GM23338 (cell line): ENCODE data around the gene DUSP15. TPM values are rescaled to one million over a fixed set of nuclear protein-coding genes. Genes with fewer than 3 reads are reported as not detected.
A peak's percentile ranks its signal among the peaks of the same experiment; 100 is the strongest.

Experiments
- ATAC-seq: fragments of 200-7000 bp; cut with Tn5 transposase; 3 replicates; pipeline ENCODE4 v1.9.1; 2020
- DNase-seq: peaks from one replicate; pipeline ENCODE4 v3.0.0-alpha.2; 2015; ENCODE audit warnings: low spot score
- H2AFZ ChIP-seq: fragments of 200-600 bp; sonication (generic); 2 replicates; pipeline ENCODE4 v1.8.0; 2016; ENCODE audit warnings: antibody characterized with exemption, mild to moderate bottlenecking, moderate library complexity
- H3F3A ChIP-seq: fragments of 200-600 bp; sonication (generic); replicated peaks from 2 replicates; pipeline ENCODE4 v1.8.0; 2017; ENCODE audit warnings: antibody characterized with exemption, mixed run types, low read depth
- H3K27ac ChIP-seq: fragments of 200-600 bp; sonication (generic); 2 replicates; pipeline ENCODE4 v1.6.1; 2016; ENCODE audit warnings: low read depth
- H3K27me3 ChIP-seq: fragments of 200-600 bp; sonication (generic); 2 replicates; pipeline ENCODE4 v1.8.0; 2016; ENCODE audit warnings: mild to moderate bottlenecking, mixed run types, moderate library complexity; ENCODE audit not compliant: insufficient read depth
- H3K36me3 ChIP-seq: fragments of 200-600 bp; sonication (generic); 2 replicates; pipeline ENCODE4 v1.8.0; 2016; ENCODE audit warnings: mild to moderate bottlenecking; ENCODE audit not compliant: insufficient read depth
- H3K4me1 ChIP-seq: fragments of 200-600 bp; sonication (generic); 2 replicates; pipeline ENCODE4 v1.8.0; 2016; ENCODE audit warnings: mild to moderate bottlenecking, moderate library complexity; ENCODE audit not compliant: insufficient read depth
- H3K4me2 ChIP-seq: fragments of 200-600 bp; sonication (generic); 2 replicates; pipeline ENCODE4 v1.7.1; 2017; ENCODE audit warnings: mixed run types
- H3K4me3 ChIP-seq: fragments of 200-600 bp; sonication (generic); 2 replicates; pipeline ENCODE4 v1.6.1; 2016; ENCODE audit warnings: mixed run types
- H3K79me2 ChIP-seq: fragments of 200-600 bp; sonication (generic); replicated peaks from 2 replicates; pipeline ENCODE4 v1.8.0; 2017; ENCODE audit warnings: mild to moderate bottlenecking; ENCODE audit not compliant: insufficient read depth
- H3K9me2 ChIP-seq: fragments of 200-600 bp; sonication (generic); 2 replicates; pipeline ENCODE4 v1.8.0; 2017; ENCODE audit not compliant: insufficient read depth
- H4K20me1 ChIP-seq: fragments of 200-600 bp; sonication (generic); replicated peaks from 2 replicates; pipeline ENCODE4 v1.8.0; 2017; ENCODE audit warnings: mild to moderate bottlenecking; ENCODE audit not compliant: insufficient read depth
- H3K27ac Mint-ChIP-seq: 2 replicates; pipeline ENCODE4 v1.8.0; 2020; ENCODE audit warnings: inconsistent platforms, mild to moderate bottlenecking, moderate library complexity, mixed read lengths
- H3K27me3 Mint-ChIP-seq: 3 replicates; pipeline ENCODE4 v1.8.0; 2022; ENCODE audit warnings: low read depth, mild to moderate bottlenecking, moderate library complexity, mixed read lengths, inconsistent platforms; ENCODE audit not compliant: insufficient read depth, poor library complexity
- H3K36me3 Mint-ChIP-seq: 3 replicates; pipeline ENCODE4 v1.8.0; 2021; ENCODE audit warnings: low read depth, mild to moderate bottlenecking, inconsistent platforms, moderate library complexity, mixed read lengths
- H3K4me1 Mint-ChIP-seq: 3 replicates; pipeline ENCODE4 v1.8.0; 2020; ENCODE audit warnings: mild to moderate bottlenecking, inconsistent platforms, mixed read lengths
- H3K4me3 Mint-ChIP-seq: 3 replicates; pipeline ENCODE4 v1.8.0; 2021; ENCODE audit warnings: moderate library complexity, mild to moderate bottlenecking, inconsistent platforms, mixed read lengths
- H3K9me3 Mint-ChIP-seq: 3 replicates; pipeline ENCODE4 v1.8.0; 2020; ENCODE audit warnings: moderate library complexity, mild to moderate bottlenecking, inconsistent platforms, mixed read lengths
- CREB1 ChIP-seq: fragments of 250-450 bp; sonication (Bioruptor Pico); IDR thresholded peaks from 2 replicates; pipeline ENCODE4 v1.5.0; 2020; ENCODE audit warnings: low read depth, mild to moderate bottlenecking, moderate library complexity
- EZH2 ChIP-seq: fragments of 200-600 bp; sonication (generic); IDR thresholded peaks from one replicate; pipeline ENCODE4 v1.8.0; 2017; ENCODE audit warnings: antibody characterized with exemption, mild to moderate bottlenecking, low read depth; ENCODE audit not compliant: unreplicated experiment
- EZH2phosphoT487 ChIP-seq: fragments of 200-600 bp; sonication (generic); IDR thresholded peaks from one replicate; pipeline ENCODE4 v1.8.1; 2018; ENCODE audit warnings: antibody characterized with exemption; ENCODE audit not compliant: unreplicated experiment
- POLR2AphosphoS5 ChIP-seq: IDR thresholded peaks from 2 replicates; pipeline ENCODE4 v1.6.1; 2016; ENCODE audit warnings: antibody characterized with exemption, low read depth
- ZNF331 ChIP-seq: fragments of 250-450 bp; sonication (Bioruptor Pico); IDR thresholded peaks from 2 replicates; pipeline ENCODE4 v1.5.0; 2020; ENCODE audit warnings: low read depth, mild to moderate bottlenecking, moderate library complexity
- polyA plus RNA-seq: library from polyadenylated mRNA; unstranded; fragments of >200 nt; fragmentation: Nextera tagmentation; extraction: Ambion mirVana; gene quantifications from 2 replicates; pipeline ENCODE4 v1.2.1, GENCODE V29; 2016
- total RNA-seq: library from RNA; depleted of rRNA; stranded (reverse); fragments of >200 nt; shearing (Covaris generic); gene quantifications from 2 replicates; pipeline ENCODE4 v1.2.3, GENCODE V29; 2014
- TF ChIP-seq, protein P1 (sequence below): IDR thresholded peaks from 2 replicates; pipeline ENCODE4 v1.6.1; 2016; ENCODE audit warnings: antibody characterized with exemption

Gene DUSP15
- total and polyA plus RNA-seq, 2 experiments from 2014 or later = 0.61 to 2.8 TPM

DNA sequence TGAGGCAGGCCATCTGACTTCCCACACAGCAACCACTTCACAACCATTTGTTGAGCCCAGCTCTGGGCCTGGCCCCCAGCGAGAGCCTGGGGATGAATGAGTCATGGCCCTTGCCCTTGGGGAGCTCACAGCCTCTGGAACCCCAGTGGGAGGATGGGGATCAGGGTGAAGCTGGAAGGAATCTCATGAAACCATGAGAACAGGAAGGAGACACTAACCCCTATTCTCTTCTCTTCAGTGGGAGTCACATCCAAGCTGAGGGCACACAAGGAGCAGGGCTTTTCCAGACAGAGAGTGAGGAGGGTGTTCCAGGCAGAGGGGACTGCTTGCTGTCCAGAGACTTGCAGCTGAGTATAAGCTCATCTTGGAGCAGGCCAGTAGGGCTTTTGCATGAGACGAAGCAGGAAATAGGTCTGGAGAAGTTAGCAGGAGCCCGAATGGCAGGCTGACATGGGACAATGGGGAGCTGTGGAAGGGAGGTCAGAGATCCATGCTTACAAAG lies 32.4 kb downstream of the DUSP15 start:
- Histone ChIP-seq H3K4me3 (no peak overlapping the region), H4K20me1 (no peaks in the 10 kb centered on the region), H3K27me3 (no peaks in the 10 kb centered on the region), H3K27ac (no peak overlapping the region), H3K79me2 (no peaks in the 10 kb centered on the region), H3K4me2 (no peak overlapping the region), H2AFZ (0 out of 2 replicates have a peak overlapping the region, but pooled peaks have one; percentile 72), H3F3A (0 out of 2 replicates have a peak, but pooled peaks cover 4% of the 10 kb centered on the region), H3K4me1 (peaks cover 18% of the 10 kb centered on the region; the same call in 1 of the 2 replicates), H3K36me3 (no peaks in the 10 kb centered on the region), H3K9me2 (peaks cover 5% of the 10 kb centered on the region; the same call in 1 of the 2 replicates)
- Mint-ChIP-seq H3K4me3 (no peak overlapping the region; the same call in 2 of the 3 replicates), H3K36me3 (no peaks in the 10 kb centered on the region), H3K27me3 (peaks cover 16% of the 10 kb centered on the region), H3K27ac (no peak overlapping the region), H3K9me3 (peaks cover 19% of the 10 kb centered on the region; the same call in 2 of the 3 replicates), H3K4me1 (peaks cover 22% of the 10 kb centered on the region)
- ATAC-seq (no peak), DNase-seq (no peak)
- TF ChIP-seq CREB1 (CRISPR knock-in tag) = no peak
- no peak for TF ChIP-seq EZH2phosphoT487
- no peak for TF ChIP-seq ZNF331
- TF ChIP-seq POLR2AphosphoS5 = no peak

DNA sequence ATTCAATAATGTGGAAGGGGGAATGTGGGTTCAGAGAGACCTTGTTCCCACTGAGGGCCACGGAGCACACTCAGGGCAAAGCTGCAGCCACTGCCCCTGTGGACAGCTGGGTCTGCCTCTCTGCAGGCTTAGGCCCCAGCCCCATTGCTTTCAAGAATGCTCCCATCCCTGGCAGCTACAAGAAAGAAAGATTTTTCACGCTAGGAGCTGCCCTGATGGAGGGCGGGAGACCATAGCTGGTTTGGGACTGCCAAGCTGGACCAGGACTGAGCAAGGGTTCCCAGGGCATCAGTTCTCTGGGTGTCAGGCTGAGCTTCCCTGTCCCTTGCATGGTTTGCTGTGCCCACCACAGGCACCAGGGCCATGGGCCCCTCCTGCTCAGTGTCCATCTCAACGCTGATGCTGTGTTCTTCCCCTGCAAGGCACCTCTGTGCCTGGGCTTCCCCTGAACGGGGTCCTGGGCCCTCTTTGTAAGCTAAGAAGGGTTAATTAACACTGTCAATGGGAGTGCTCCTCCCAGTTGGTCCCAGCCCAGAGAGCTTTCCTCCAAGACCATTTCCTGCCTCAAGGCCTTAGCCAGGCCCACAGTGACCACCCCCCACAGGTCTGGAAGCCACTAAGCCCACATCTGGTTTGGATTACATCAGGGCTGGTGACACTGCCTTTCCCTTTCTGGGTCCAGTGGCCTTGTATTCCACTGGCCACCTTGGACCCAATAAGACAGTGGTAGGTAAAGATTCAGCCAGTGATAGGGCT lies 33.3 kb downstream of the DUSP15 start:
- Histone ChIP-seq H3K27ac (no peak overlapping the region), H3K79me2 (no peaks in the 10 kb centered on the region), H3K9me2 (peaks cover 5% of the 10 kb centered on the region; the same call in 1 of the 2 replicates), H2AFZ (no peak overlapping the region), H3K27me3 (no peaks in the 10 kb centered on the region), H3K4me3 (no peak overlapping the region), H3F3A (0 out of 2 replicates have a peak, but pooled peaks cover 4% of the 10 kb centered on the region), H3K4me1 (peaks cover 10% of the 10 kb centered on the region; the same call in 1 of the 2 replicates), H3K36me3 (no peaks in the 10 kb centered on the region), H4K20me1 (no peaks in the 10 kb centered on the region), H3K4me2 (no peak overlapping the region)
- TF ChIP-seq, protein P1, sequence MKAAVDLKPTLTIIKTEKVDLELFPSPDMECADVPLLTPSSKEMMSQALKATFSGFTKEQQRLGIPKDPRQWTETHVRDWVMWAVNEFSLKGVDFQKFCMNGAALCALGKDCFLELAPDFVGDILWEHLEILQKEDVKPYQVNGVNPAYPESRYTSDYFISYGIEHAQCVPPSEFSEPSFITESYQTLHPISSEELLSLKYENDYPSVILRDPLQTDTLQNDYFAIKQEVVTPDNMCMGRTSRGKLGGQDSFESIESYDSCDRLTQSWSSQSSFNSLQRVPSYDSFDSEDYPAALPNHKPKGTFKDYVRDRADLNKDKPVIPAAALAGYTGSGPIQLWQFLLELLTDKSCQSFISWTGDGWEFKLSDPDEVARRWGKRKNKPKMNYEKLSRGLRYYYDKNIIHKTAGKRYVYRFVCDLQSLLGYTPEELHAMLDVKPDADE = no peak
- TF ChIP-seq EZH2 (no peak), POLR2AphosphoS5 (no peak)
- Mint-ChIP-seq H3K36me3 (no peaks in the 10 kb centered on the region; the same call in 2 of the 3 replicates), H3K4me1 (peaks cover 14% of the 10 kb centered on the region), H3K27me3 (peaks cover 18% of the 10 kb centered on the region), H3K9me3 (peaks cover 19% of the 10 kb centered on the region; the same call in 2 of the 3 replicates), H3K27ac (no peak overlapping the region), H3K4me3 (no peak overlapping the region; the same call in 2 of the 3 replicates)
- DNase-seq (no peak), ATAC-seq (no peak)
